ENCODE results near the gene ASIC4. TPM values are rescaled to one million over a fixed set of nuclear protein-coding genes. Genes with fewer than 3 reads are reported as not detected.
A peak's percentile ranks its signal among the peaks of the same experiment; 100 is the strongest.

Gene ASIC4
- total and polyA plus RNA-seq, 2 of the 8 experiments (the other 6 are each of a cell fraction or from before 2014, with no cell fraction given) = 0.12 to 0.22 TPM

DNA sequence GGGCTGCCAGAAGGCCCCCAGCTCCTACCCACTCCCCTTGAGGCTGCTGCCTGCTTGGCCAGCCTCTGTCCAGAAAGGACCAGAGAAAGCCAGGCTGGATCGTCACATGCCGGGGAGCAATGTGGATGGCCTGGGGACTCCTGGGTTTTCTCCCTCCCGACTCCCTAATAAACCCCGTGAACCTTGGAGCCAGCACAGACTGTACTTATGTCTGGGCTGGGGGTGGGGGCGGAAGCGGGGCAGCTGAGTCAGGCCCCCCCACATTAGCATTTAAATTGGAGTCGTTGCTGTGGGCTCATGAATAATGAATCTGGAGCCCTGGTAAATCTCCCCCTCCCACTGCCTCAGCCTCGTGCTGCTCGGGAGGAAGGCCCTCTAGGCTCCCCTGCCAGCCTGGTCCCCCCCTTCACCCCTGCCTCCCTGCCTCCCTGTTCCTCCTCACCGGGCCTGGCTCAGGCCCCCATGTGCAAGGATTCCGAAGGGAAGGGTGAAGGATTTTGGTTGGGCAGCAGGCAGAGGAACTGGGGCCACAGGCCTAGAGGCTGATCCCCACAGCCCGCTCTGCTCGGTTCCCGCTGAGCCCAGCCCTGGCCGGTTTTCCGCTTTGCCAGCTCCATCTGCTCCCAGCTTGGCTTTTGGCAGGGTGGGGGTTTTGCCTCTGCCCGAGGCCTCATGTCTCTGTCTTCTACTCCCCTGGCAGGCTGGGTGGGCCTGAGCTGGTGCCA, 7.3 kb upstream of the ASIC4 start:
- peak overlapping the region; percentile 91 for H4K91ac ChIP-seq (replicated peaks; ENCODE audit: insufficient read length, low read length)
- H3K27ac ChIP-seq (ENCODE audit: low read depth, low read length) = peak overlapping the region; percentile 89; the same call in 1 of the 2 replicates
- H3K18ac ChIP-seq (ENCODE audit: extremely low read depth, low read length) = peak overlapping the region; percentile 96
- H3K56ac ChIP-seq (replicated peaks; ENCODE audit: insufficient read length, low read depth, low read length) = peak overlapping the region; percentile 85
- peaks cover 6% of the 10 kb centered on the region for H3K23me2 ChIP-seq (ENCODE audit: low read depth, low read length)
- peak overlapping the region; percentile 99 for H2BK5ac ChIP-seq (ENCODE audit: low read depth, low read length)
- no peak overlapping the region for H3K14ac ChIP-seq (ENCODE audit: insufficient read length)
- H3K4ac ChIP-seq (replicated peaks; ENCODE audit: insufficient read length, low read depth, low read length) = peak overlapping the region; percentile 89
- peak in 1 of 2 experiments; percentile 80 for DNase-seq (ENCODE audit: low read depth in 1 of 2, low spot score in 2 of 2)
- H3K79me2 ChIP-seq (ENCODE audit: control insufficient read depth in 1 of 2, insufficient read depth in 2 of 2, low read length in 2 of 2) = no peaks in the 10 kb centered on the region
- POLR2A ChIA-PET (ENCODE audit: partially characterized antibody) = interaction anchor here (0.5 to 11.0 kb wide), 14 partner anchors 11 to 564 kb away, joined by 3 to 216 read pairs (median 3); partner anchors contain the start of genes GMPPA and SPEG
- no peak for FAIRE-seq
- peak overlapping the region; percentile 91; the same call in 1 of the 2 replicates for H4K8ac ChIP-seq (ENCODE audit: extremely low read depth, insufficient read depth, low read length)
- 0 out of 2 replicates have a peak, but pooled peaks have one; percentile 12 for TF ChIP-seq POU5F1 (IDR thresholded peaks at IDR 0.05; ENCODE audit: low read depth, low read length)
- TF ChIP-seq SP1 (IDR thresholded peaks at IDR 0.05; ENCODE audit: low read depth, low read length) = peak; percentile 58; the same call in 1 of the 2 replicates
- TF ChIP-seq CHD1 (IDR thresholded peaks at IDR 0.05; ENCODE audit: low read depth, low read length) = no peak
- peak; percentile 39 for TF ChIP-seq ASH2L (IDR thresholded peaks at IDR 0.05; ENCODE audit: low read length)
- TF ChIP-seq, protein P1, sequence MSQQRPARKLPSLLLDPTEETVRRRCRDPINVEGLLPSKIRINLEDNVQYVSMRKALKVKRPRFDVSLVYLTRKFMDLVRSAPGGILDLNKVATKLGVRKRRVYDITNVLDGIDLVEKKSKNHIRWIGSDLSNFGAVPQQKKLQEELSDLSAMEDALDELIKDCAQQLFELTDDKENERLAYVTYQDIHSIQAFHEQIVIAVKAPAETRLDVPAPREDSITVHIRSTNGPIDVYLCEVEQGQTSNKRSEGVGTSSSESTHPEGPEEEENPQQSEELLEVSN (IDR thresholded peaks at IDR 0.05) = peak; percentile 80
- TF ChIP-seq, protein P2, sequence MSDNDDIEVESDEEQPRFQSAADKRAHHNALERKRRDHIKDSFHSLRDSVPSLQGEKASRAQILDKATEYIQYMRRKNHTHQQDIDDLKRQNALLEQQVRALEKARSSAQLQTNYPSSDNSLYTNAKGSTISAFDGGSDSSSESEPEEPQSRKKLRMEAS (IDR thresholded peaks at IDR 0.05) = peak; percentile 82
- H4K5ac ChIP-seq (ENCODE audit: insufficient read length, low read depth, low read length) = peak overlapping the region; percentile 70
- no peak overlapping the region for H3K23ac ChIP-seq (ENCODE audit: insufficient read length)
- WGBS, 2 experiments (ENCODE audit: extremely low coverage in 1 of 2, insufficient coverage in 1 of 2, insufficient read length in 1 of 2, insufficient replicate concordance in 2 of 2, low coverage in 1 of 2, low lambda C conversion rate in 2 of 2, missing lambda C conversion rate in 1 of 2) = 21% methylated on average over 16 of the region's 17 CpGs; no CpG with 5 or more reads in 1 of the 2 experiments
- no peaks in the 10 kb centered on the region for H3K9me3 ChIP-seq (ENCODE audit: insufficient read depth in 2 of 2, low read depth in 1 of 2, low read length in 1 of 2)
- peak overlapping the region; percentile 97 for H2BK120ac ChIP-seq (replicated peaks; ENCODE audit: low read depth, low read length)
- H3K4me1 ChIP-seq (replicated peaks in 1 of 4; ENCODE audit: control insufficient read depth in 3 of 4, insufficient read depth in 4 of 4, low read length in 3 of 4) = peaks cover 4 to 52% (median 44%) of the 10 kb centered on the region in 4 experiments
- H3K79me1 ChIP-seq (ENCODE audit: low read depth, low read length) = no peaks in the 10 kb centered on the region; the same call in 1 of the 2 replicates
- peak overlapping the region; percentile 41 to 42 for H3K4me2 ChIP-seq (ENCODE audit: insufficient read depth in 1 of 2, low read depth in 2 of 2, low read length in 2 of 2)
- H2BK20ac ChIP-seq (ENCODE audit: low read length) = peak overlapping the region; percentile 98
- CTCF ChIA-PET (ENCODE audit: partially characterized antibody) = interaction anchor here (1.0 to 113.1 kb wide), 8 partner anchors 18 to 107 kb away, joined by 3 to 7248 read pairs (median 23); partner anchors contain the start of genes DES, GMPPA and SPEG
- peak overlapping the region; percentile 95 for H2BK12ac ChIP-seq (ENCODE audit: low read depth, low read length)
- H2BK15ac ChIP-seq (ENCODE audit: low read length) = peak overlapping the region; percentile 72; the same call in 1 of the 2 replicates
- H4K20me1 ChIP-seq (replicated peaks in 1 of 2; ENCODE audit: control insufficient read depth in 1 of 2, insufficient read depth in 2 of 2, low read length in 2 of 2) = no peaks in the 10 kb centered on the region
- peak overlapping the region; percentile 97; the same call in 1 of the 2 replicates for H2AK5ac ChIP-seq (ENCODE audit: low read depth, low read length)
- H3K4me3 ChIP-seq (ENCODE audit: extremely low read depth in 1 of 4, insufficient read depth in 2 of 4, low read depth in 3 of 4, low read length in 4 of 4) = peak overlapping the region in 1 of 4 experiments; percentile 3; a peak in 1 of 8 replicates
- peaks cover 0 to 7% (median 0%) of the 10 kb centered on the region in 4 experiments; a peak in 2 of 8 replicates for H3K36me3 ChIP-seq (ENCODE audit: control insufficient read depth in 2 of 4, insufficient read depth in 4 of 4, low read length in 3 of 4)
- peak overlapping the region in 3 of 4 experiments; percentile 26 to 54 (median 45); a peak in 4 of 7 replicates for H3K9ac ChIP-seq (replicated peaks in 1 of 4; ENCODE audit: extremely low read depth in 1 of 4, low read depth in 3 of 4, low read length in 3 of 4)
- H2AFZ ChIP-seq (ENCODE audit: low read length) = no peak overlapping the region
- peaks cover 0 to 8% (median 4%) of the 10 kb centered on the region in 4 experiments; a peak in 5 of 7 replicates for H3K27me3 ChIP-seq (replicated peaks in 1 of 4; ENCODE audit: control insufficient read depth in 3 of 4, extremely low read depth in 1 of 4, insufficient read depth in 3 of 4, low read length in 3 of 4)
